GM21515 (cell line): ENCODE data around the gene ACAD8.

Source experiments
- ATAC-seq: cut with Tn5 transposase; IDR thresholded peaks from one replicate; pipeline ENCODE4 v1.9.1; 2021; ENCODE audit not compliant: unreplicated experiment

ACAD8 gene

GRCh38 chr11:134253188-134253993, at the start of gene ACAD8, which contains the start of gene THYN1:
ACAD8 (plus strand) TSS chr11:134253568; CDS start chr11:134253601, 33 bp downstream.
THYN1 (minus strand) TSS chr11:134253352; CDS start chr11:134252882, 470 bp downstream.
- ATAC-seq, result peak; percentile 99

- no peak for ATAC-seq
Observed at GRCh38 chr11:134205729-134206128, 47.6 kb upstream of the ACAD8 start.

- ATAC-seq, result no peak
Observed at GRCh38 chr11:134206185-134206584, 47.2 kb upstream of the ACAD8 start.

GRCh38 chr11:134207538-134208239, 45.7 kb upstream of the ACAD8 start:
- ATAC-seq, result no peak

- no peak for ATAC-seq
Observed at GRCh38 chr11:134215836-134216235, 37.5 kb upstream of the ACAD8 start.

GRCh38 chr11:134216816-134217215, 36.6 kb upstream of the ACAD8 start:
- ATAC-seq, result no peak

GRCh38 chr11:134223121-134223520, 30.2 kb upstream of the ACAD8 start:
- no peak for ATAC-seq

GRCh38 chr11:134223836-134224709, 29.3 kb upstream of the ACAD8 start, which contains the start of the genes NCAPD3 and VPS26B:
NCAPD3 (minus strand) TSS chr11:134223967; CDS start chr11:134223926, 41 bp downstream.
VPS26B (plus strand) TSS chr11:134224671; CDS start chr11:134225123, 452 bp downstream.
- peak; percentile 80 for ATAC-seq

GRCh38 chr11:134224710-134225664, 28.4 kb upstream of the ACAD8 start:
- ATAC-seq, result peak; percentile 20

- ATAC-seq, result no peak
Observed at GRCh38 chr11:134226806-134227325, 26.5 kb upstream of the ACAD8 start.

- ATAC-seq, result peak; percentile 45
Observed at GRCh38 chr11:134228625-134229024, 24.7 kb upstream of the ACAD8 start.

- no peak for ATAC-seq
Observed at GRCh38 chr11:134229126-134229790, 24.1 kb upstream of the ACAD8 start.

GRCh38 chr11:134230339-134230738, 23.0 kb upstream of the ACAD8 start:
- ATAC-seq, result no peak

GRCh38 chr11:134231958-134232659, 21.3 kb upstream of the ACAD8 start:
- ATAC-seq, result no peak

- ATAC-seq, result no peak
Observed at GRCh38 chr11:134233729-134234179, 19.6 kb upstream of the ACAD8 start.

GRCh38 chr11:134235399-134235798, 18.0 kb upstream of the ACAD8 start:
- no peak for ATAC-seq

- ATAC-seq, result no peak
Observed at GRCh38 chr11:134236834-134237556, 16.4 kb upstream of the ACAD8 start.

- no peak for ATAC-seq
Observed at GRCh38 chr11:134237557-134237922, 15.8 kb upstream of the ACAD8 start.
